Measurements from ENCODE around the gene PTPRM.
"Not testable (repeated sequence)": the region's sequence is repeated elsewhere in the genome, so short reads cannot be mapped to it uniquely, and the experiment has no call there.

Gene PTPRM

GRCh38 chr18:7726522-7726921 lies 159.4 kb downstream of the PTPRM start:
- no peak for DNase-seq (ENCODE audit: low read depth in 2 of 2)

GRCh38 chr18:7727361-7728076 lies 160.4 kb downstream of the PTPRM start:
- DNase-seq (ENCODE audit: low read depth in 2 of 2), result no peak

- DNase-seq (ENCODE audit: low read depth in 2 of 2), result no peak
Measured at GRCh38 chr18:7728297-7728696, 161.2 kb downstream of the PTPRM start.

- DNase-seq (ENCODE audit: low read depth in 2 of 2), result no peak
Measured at GRCh38 chr18:7729868-7730267, 162.8 kb downstream of the PTPRM start.

- no peak for DNase-seq (ENCODE audit: low read depth in 2 of 2)
Measured at GRCh38 chr18:7730682-7731081, 163.6 kb downstream of the PTPRM start.

GRCh38 chr18:7733642-7734041 lies 166.5 kb downstream of the PTPRM start:
- no peak for DNase-seq (ENCODE audit: low read depth in 2 of 2)

GRCh38 chr18:7735196-7735595 lies 168.1 kb downstream of the PTPRM start:
- DNase-seq (ENCODE audit: low read depth in 2 of 2), result no peak

GRCh38 chr18:7735626-7736175 lies 168.6 kb downstream of the PTPRM start:
- no peak for DNase-seq (ENCODE audit: low read depth in 2 of 2)

- not testable (repeated sequence) for DNase-seq (ENCODE audit: low read depth in 2 of 2)
Measured at GRCh38 chr18:7736526-7736925, 169.4 kb downstream of the PTPRM start.

GRCh38 chr18:7737550-7737949 lies 170.4 kb downstream of the PTPRM start:
- no peak for DNase-seq (ENCODE audit: low read depth in 2 of 2)

- DNase-seq (ENCODE audit: low read depth in 2 of 2), result no peak
Measured at GRCh38 chr18:7740821-7741220, 173.7 kb downstream of the PTPRM start.

GRCh38 chr18:7741640-7742039 lies 174.5 kb downstream of the PTPRM start:
- DNase-seq (ENCODE audit: low read depth in 2 of 2), result no peak

GRCh38 chr18:7742224-7742623 lies 175.1 kb downstream of the PTPRM start:
- DNase-seq (ENCODE audit: low read depth in 2 of 2), result no peak

- DNase-seq (ENCODE audit: low read depth in 2 of 2), result no peak
Measured at GRCh38 chr18:7743256-7743655, 176.1 kb downstream of the PTPRM start.

- DNase-seq (ENCODE audit: low read depth in 2 of 2), result no peak
Measured at GRCh38 chr18:7746106-7746505, 179.0 kb downstream of the PTPRM start.

GRCh38 chr18:7748251-7749007 lies 181.3 kb downstream of the PTPRM start:
- DNase-seq (ENCODE audit: low read depth in 2 of 2), result no peak

GRCh38 chr18:7749008-7749405 lies 181.9 kb downstream of the PTPRM start:
- no peak for DNase-seq (ENCODE audit: low read depth in 2 of 2)

GRCh38 chr18:7749510-7749981 lies 182.4 kb downstream of the PTPRM start:
- no peak for DNase-seq (ENCODE audit: low read depth in 2 of 2)

- no peak for DNase-seq (ENCODE audit: low read depth in 2 of 2)
Measured at GRCh38 chr18:7750095-7750663, 183.1 kb downstream of the PTPRM start.

- DNase-seq (ENCODE audit: low read depth in 2 of 2), result no peak
Measured at GRCh38 chr18:7750966-7751365, 183.8 kb downstream of the PTPRM start.

GRCh38 chr18:7754258-7754657 lies 187.1 kb downstream of the PTPRM start:
- no peak for DNase-seq (ENCODE audit: low read depth in 2 of 2)

- no peak for DNase-seq (ENCODE audit: low read depth in 2 of 2)
Measured at GRCh38 chr18:7754725-7755181, 187.6 kb downstream of the PTPRM start.
